Hepatocyte (in vitro differentiated cells): ENCODE measurements around the gene MPND.

Experiments used
- EZH2 ChIP-seq: fragments of 200-600 bp; sonication (generic); IDR thresholded peaks from 2 replicates; pipeline ENCODE4 v1.6.1; 2016; ENCODE audit warnings: antibody characterized with exemption, mild to moderate bottlenecking, borderline replicate concordance
- TF ChIP-seq, protein P1 (sequence below): fragments of 200-600 bp; sonication (generic); IDR thresholded peaks from 2 replicates; pipeline ENCODE4 v1.5.1; 2016; ENCODE audit warnings: antibody characterized with exemption, mild to moderate bottlenecking; ENCODE audit not compliant: poor library complexity

DNA sequence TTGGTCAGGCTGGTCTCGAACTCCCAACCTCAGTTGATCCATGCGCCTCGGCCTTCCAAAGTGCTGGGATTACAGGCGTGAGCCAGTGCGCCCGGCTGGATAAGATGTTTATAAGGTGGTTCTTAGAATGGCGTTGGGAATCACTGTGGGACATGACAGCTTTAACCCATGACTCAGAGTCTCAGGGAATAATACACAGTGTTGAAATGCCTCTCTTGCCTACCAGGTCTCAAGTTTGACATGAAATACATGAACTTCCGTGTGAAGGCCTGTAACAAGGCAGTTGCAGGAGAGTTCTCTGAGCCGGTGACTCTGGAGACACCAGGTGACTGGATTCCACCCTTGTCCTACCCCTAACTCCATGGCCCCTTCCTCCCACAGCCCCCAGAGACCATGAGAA is 26.4 kb upstream of the MPND start:
- TF ChIP-seq, protein P1, sequence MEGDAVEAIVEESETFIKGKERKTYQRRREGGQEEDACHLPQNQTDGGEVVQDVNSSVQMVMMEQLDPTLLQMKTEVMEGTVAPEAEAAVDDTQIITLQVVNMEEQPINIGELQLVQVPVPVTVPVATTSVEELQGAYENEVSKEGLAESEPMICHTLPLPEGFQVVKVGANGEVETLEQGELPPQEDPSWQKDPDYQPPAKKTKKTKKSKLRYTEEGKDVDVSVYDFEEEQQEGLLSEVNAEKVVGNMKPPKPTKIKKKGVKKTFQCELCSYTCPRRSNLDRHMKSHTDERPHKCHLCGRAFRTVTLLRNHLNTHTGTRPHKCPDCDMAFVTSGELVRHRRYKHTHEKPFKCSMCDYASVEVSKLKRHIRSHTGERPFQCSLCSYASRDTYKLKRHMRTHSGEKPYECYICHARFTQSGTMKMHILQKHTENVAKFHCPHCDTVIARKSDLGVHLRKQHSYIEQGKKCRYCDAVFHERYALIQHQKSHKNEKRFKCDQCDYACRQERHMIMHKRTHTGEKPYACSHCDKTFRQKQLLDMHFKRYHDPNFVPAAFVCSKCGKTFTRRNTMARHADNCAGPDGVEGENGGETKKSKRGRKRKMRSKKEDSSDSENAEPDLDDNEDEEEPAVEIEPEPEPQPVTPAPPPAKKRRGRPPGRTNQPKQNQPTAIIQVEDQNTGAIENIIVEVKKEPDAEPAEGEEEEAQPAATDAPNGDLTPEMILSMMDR, result no peak
- no peak for TF ChIP-seq EZH2
